ENCODE measurements around the gene TBC1D5.
"Not testable (repeated sequence)": the region's sequence is repeated elsewhere in the genome, so short reads cannot be mapped to it uniquely, and the experiment has no call there.

The TBC1D5 gene

DNA sequence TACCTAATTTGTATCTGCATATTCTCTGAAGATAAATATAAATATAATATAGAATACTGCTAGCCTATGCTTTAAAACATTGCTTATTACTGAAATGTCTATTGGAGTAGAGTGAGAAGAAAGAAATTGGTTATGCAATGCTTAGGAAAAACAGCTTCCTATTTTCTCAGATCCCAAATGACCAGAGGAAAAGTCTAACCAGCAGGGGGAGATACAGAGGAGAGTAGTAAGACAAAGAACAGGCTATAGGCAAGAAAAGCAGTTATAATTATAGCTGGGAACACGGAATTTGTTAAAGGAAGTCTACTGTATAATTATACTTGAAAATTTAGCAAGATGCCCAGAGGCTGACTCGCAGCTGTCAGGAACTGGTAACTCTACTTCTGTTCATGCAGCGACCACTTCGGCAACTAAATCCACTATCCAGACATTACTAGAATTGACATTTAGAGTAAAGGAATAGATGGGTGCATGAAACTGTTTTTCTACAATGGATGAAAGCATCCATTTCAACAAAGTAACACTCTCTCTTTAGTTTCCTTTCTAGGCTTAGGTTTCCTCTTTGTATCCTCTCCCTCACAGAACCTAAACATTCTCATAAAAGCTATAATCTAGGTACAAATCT lies 97.2 kb downstream of the TBC1D5 start:
- peak; percentile 46 to 53 for DNase-seq (ENCODE audit: low read depth in 2 of 2)

DNA sequence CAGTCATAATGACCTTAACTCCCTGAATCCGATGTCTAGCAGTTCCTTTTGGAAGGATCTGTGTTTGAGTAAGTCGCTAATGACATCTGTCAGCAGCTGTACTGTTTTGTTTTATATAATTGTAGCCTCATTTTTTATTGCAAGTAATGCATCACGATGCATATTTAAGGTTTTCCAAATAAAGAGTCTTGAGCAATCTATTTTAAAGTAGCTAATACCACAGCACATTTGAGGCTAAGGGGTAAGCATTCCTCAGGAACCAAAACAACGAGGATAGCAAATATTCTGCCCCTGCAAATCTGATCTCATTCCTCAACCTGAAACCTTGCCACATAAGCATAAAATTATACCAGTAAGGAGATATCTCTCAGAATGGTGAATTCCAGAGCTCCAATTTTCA lies 98.7 kb downstream of the TBC1D5 start:
- DNase-seq (ENCODE audit: low read depth in 2 of 2): peak; percentile 79 to 82

DNA sequence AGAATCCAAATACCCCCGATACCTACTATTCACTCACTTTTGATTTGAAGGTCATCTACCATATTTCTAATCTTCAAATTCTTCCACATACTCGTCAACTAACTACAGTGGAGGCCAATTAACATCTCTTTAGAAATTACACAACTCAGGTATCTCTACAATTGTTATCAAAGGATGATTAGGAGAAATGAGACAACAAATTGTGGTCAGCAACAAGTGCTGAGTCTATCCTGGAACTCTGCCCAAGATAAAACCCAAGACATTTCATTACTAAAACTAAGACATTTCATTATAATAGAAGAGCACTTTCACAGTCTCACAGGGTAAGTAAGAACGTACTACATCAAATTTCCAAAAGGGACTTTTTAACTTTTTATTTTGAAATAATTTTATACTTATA lies 100.0 kb downstream of the TBC1D5 start:
- no peak for DNase-seq (ENCODE audit: low read depth in 2 of 2)

DNA sequence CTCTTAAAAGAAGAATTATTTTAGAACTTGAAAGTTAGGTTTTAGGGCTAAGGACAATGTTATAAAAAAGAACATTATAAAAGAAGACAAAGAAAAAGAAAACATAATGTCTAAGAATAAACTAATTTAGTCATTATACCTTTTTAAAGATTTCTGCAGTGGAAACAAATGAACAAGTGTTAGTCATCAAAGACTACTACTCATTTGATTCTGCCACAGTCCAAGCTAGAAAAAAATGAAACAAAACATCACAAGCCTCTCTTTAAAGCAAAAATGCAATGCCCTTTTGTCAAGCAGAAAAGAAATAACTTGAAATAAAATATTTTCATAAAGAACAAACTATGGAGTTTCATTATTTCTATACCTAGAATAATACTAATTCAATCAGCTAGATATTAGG lies 102.0 kb downstream of the TBC1D5 start:
- DNase-seq (ENCODE audit: low read depth in 2 of 2): no peak

DNA sequence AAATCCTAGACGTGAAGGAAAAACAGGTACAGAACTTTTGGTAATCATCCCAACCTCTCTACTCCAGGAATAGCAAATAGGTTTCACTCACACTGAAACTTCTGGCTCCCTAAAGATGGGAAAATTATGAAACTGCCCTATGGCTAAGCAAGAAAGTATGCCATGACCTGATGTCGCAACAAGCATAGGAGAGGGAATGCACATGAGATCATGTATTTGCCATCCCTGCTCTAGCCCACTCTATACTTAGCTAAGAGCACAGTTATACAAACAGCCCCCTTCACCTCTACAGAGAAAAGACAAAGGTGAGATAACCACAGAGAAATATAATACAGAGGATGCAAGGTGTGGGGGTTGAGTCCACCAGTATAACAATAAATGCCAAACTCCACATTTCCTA lies 102.7 kb downstream of the TBC1D5 start:
- peak; percentile 77 to 78 for DNase-seq (ENCODE audit: low read depth in 2 of 2)

DNA sequence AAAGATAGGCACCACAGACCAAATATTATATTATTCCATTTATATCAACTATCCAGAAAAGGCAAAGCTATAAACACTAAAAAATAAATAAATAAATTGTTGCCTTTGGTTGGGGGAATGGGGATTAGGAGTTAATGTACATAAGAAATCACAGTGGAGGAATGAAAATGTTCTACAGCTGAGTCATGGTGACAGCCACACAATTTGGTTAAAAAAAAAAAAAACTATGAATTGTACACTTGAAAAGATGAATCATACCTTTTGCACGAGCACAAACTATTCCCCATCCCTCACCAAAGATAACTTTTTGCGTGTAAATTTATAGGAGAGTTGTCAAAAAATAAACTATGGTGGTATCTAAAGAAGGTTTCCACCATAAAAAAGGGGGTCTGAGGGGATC lies 103.2 kb downstream of the TBC1D5 start:
- DNase-seq (ENCODE audit: low read depth in 2 of 2): peak; percentile 53 to 61

DNA sequence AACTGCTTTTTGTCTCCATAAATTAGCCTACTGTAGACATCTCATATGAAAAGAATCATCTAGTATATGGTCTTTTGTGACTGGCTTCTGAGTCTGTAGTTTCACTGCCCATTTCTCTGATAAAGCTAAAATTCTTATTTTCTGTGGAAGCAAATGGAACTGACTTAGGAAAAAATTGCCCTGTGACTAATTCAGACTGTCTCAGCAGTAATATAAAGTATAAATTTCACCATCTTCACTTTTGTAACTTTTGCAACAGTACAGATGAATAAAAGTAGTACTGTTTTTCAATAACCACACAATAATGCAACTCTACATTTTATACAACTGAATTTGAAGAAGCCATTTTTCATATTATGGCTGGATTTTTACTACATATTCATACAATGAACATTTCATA lies 104.1 kb downstream of the TBC1D5 start:
- DNase-seq (ENCODE audit: low read depth in 2 of 2): no peak

DNA sequence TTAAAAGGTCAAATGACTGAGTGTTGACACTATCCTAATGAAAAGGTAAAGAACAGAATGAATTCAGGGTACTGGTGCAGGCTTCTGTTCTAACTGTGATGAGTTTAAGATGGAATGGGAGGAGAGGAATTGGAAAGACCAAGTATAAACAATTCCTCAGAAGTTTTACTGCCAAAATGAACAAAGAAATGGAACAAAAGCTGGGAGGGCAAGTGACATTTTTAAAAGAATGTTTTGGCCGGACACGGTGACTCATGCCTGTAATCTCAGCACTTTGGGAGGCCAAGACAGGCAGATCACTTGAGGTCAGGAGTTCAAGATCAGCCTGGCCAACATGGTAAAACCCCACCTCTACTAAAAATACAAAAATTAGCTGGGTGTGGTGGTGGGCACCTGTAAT lies 106.8 kb downstream of the TBC1D5 start:
- DNase-seq (ENCODE audit: low read depth in 2 of 2): not testable (repeated sequence)

DNA sequence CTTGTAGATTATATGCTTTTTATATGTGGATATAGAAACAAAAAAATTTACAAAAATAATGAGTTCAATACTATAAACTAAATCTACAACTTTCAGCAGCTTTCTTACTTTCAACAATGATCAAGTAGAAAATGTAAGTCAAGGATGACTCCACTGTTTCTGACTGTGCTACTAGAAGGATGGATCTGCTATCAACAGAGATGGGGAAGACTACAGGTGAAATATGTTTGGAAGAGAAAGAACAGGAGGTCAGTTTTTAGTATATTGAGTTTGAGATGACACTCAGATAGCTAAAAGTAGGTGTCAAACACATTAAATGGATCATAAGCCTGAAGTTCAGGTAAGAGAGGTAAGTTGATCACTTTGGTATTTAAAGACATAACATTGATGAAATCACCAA lies 107.5 kb downstream of the TBC1D5 start:
- no peak for DNase-seq (ENCODE audit: low read depth in 2 of 2)

DNA sequence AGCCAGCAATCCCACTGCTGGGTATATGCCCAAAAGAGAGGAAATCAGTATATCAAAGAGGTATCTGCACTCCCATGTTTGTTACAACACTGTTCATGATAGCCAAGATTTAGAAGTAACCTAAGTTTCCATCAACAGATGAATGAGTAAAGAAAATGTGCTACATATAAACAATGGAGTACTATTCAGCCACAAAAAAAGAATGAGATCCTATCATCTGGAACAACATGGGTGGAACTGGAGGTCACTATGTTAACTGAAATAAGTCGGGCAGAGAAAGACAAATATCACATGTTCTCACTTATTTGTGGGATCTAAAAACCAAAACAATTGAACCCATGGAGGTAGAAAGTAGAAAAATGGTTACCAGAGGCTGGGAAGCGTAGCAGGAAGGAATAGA lies 108.2 kb downstream of the TBC1D5 start:
- DNase-seq (ENCODE audit: low read depth in 2 of 2): no peak

DNA sequence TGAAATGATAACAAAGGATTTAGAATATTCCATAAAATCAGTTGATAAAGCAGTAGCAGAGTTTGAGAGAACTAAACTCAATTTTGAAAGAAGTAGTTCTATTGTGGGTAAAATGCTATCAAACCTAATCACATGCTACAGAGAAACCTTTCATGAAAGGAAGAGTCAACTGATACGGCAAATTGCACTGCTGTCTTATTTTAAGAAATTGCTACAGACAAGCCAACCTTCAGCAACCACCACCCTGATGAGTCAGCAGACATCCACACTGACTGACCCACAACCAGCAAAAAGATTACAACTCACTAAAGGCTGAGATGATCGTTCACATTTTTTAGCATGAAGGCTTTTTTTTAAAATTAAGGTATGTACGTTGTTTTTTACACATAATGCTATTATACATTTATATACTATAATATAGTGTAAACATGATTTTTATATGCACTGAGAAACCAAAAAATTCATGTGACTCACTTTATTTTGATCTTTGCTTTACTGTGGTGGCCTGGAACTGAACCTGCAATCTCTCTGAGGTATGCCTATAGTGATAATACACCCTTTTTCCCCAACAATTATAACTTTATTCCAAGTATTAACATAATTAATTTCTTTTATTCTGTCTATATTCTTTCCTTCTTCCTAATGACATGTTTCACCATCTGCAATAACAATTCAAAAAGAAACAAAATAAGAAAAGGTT lies 109.9 kb downstream of the TBC1D5 start:
- DNase-seq (ENCODE audit: low read depth in 2 of 2): no peak

DNA sequence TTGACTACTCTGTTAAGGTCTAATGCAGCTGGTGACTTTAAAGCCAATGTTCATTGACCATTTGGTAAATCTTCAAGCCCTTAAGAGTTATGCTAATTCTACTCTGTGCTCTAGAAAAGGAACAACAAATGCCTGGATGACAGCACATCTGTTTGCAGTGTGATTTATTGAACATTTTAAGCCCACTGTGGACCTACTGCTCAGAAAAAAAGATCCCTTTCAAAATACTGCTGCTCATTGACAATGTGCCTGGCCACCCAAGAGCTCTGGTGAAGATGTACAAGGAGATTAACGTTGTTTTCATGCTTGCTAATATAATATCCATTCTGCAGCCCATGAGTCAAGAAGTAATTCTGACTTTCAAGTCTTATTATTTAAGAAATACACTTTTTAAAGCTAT lies 110.8 kb downstream of the TBC1D5 start:
- DNase-seq (ENCODE audit: low read depth in 2 of 2): no peak

DNA sequence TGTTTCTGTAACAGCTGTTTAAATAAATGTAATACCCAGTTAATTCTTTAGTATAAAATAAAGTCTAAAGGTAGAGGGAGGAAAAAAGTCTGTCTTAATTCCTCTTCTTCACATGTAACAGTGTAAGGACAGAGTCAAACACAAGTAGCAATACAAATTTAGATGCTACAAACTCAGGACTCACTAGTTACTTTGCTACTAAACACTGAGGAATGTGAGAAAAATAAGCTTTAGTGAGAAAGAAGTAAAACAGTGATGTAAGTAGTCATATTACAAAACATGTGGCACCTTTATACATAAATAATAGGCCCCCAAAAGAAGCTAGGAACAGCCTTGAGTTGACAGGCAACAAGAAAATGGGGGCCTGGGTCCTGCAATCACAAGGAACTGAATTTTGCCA lies 113.0 kb downstream of the TBC1D5 start:
- DNase-seq (ENCODE audit: low read depth in 2 of 2): no peak

DNA sequence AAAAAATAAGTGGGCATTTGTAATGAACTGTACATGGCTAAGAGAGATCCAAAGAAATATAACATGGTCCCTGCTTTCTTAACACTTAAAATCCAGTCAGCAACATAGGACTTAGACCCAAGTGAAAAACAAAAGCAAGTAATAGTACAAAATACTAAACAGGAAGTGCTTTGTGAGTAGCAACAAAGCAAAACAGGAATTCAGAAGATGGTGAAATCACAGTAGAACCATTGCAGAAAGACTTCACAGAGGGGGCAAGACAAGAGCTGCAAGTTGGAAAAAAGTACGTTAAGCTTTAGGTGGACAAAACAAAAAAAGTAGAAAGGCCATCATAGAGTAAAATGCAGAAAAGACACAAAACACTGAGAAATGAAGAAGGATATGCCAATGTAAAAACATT lies 116.0 kb downstream of the TBC1D5 start:
- DNase-seq (ENCODE audit: low read depth in 2 of 2): no peak

DNA sequence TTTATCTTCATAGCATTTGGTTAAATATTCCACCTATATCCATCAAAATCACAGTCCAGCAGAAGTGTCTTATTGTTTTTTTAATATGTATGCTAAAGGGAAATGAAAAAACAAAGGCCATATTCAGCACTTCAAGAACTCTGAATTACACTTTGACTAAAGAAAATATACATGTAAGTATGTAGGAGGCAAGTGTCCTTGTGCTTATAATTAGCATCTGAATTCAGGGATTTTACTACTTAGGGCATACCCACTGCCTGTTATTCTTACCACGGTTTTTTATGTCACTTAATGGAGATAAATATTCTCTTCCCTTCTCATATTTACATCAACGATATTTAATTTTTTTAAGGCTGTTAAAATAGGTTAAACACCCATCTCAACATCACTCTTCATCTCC lies 117.3 kb downstream of the TBC1D5 start:
- DNase-seq (ENCODE audit: low read depth in 2 of 2): no peak

DNA sequence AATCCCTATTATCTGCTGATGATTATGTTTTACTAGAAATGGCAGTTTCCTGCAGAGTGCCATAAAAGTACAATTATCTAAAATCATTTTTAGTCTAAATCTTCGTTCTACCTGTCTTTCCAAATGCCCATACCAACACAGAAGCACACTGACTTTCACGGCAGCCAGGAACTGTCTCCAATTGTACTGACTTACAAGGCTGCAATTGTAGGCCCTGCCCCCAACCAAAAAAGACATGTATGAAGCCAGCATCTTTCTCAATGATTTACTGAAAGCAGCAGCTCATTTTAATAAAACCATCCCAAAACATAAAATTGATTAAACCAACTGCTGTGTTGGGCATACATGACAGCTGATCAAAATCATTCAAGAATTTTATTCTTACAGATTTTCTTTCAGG lies 119.0 kb downstream of the TBC1D5 start:
- no peak for DNase-seq (ENCODE audit: low read depth in 2 of 2)

DNA sequence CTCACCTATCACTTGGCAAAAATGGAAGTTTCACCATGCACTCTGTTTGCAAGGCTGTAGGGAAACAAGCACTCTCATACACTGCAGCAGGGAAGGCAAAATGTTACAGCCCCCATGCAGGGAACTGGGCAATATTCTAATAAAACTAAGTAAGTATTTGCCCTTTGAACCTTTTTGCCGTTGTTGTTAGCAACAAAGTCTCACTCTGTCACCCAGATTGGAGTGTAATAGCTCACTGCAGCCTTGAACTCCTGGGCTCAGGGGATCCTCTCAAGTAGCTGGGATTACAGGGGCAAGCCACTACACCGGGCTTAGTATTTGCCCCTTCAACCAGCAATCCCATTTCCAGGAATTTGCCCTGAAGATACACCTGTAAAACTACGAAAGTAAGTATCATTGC lies 122.5 kb downstream of the TBC1D5 start:
- no peak for DNase-seq (ENCODE audit: low read depth in 2 of 2)

DNA sequence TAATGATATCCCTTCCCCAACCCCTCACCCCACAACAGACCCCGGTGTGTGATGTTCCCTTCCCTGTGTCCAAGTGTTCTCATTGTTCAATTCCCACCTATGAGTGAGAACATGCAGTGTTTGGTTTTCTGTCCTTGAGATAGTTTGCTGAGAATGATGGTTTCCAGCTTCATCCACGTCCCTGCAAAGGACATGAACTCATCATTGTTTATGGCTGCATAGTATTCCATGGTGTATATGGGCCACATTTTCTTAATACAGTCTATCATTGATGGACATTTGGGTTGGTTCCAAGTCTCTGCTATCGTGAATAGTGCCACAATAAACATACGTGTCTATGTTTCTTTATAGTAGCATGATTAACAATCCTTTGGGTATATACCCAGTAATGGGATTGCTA lies 129.4 kb downstream of the TBC1D5 start:
- not testable (repeated sequence) for DNase-seq (ENCODE audit: low read depth in 2 of 2)

DNA sequence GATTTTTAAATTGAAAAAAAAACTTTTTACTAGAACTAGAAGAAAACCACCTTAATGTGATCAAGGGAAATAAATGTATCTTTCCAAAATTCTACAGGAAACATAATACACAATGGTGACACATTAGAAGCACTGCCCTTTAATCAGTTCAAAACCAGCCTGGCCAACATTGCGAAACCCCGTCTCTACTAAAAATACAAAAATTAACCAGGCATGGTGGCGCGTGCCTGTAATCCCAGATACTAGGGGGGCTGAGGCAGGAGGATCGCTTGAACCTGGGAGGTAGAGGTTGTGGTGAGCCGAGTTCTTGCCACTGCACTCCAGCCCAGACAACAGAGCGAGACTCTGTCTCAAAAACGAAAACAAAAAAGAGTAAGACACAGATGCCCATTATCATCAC lies 134.5 kb downstream of the TBC1D5 start:
- DNase-seq (ENCODE audit: low read depth in 2 of 2): no peak

DNA sequence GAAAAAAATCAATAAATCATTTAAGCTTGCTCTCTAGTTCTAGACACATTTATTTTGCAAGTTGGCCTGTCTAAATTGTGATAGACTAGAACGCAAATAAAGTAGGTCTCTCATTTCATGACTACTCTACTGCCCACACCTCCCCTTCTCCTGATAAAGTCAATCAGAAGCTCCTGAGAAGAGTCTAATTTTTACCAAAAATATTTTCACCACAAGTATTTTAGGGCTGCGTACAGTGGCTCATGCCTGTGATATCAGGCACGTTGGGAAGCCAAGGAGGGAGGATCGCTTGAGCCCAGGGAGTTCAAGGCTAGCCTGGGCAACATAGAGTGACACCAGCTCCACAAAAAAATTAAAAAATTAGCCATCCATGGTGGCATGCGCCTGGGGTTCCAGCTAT lies 136.5 kb downstream of the TBC1D5 start:
- no peak for DNase-seq (ENCODE audit: low read depth in 2 of 2)

DNA sequence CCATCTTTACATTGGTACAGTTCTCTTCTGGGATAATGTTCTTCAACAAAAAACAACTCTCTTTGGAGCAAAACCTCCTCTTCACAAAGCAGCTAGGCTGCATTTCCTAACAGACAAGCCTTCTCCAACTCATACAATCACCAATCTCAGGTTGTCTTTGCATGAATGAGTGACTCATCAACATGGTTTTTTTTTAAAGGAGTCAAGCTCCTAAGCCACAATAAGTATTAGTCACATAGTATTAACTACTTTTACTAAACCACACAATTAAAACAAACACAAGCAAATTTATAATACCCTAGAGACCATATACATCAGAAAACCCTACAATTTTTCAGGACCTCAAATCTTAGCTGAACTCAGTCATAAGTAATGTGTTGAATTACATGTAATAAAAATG lies 137.4 kb downstream of the TBC1D5 start:
- DNase-seq (ENCODE audit: low read depth in 2 of 2): peak; percentile 67 to 73

DNA sequence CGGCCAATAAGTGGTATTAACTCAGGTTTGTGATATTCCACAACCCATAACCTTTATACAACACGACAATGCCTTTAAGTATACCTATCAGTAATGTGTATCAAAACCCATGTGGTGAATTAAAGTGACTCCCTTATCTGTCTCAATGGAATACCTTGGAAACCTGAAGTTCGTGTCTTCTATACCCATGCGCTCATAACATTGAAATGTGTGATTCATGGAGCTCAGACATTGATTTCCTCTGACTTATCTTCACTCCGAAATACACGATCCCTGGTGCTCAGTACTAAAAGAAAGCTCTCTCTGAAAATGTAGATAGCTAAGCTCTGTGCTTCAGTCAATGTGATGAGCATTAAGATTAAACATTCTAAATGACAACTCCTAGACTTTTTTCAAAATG lies 140.3 kb downstream of the TBC1D5 start:
- no peak for DNase-seq (ENCODE audit: low read depth in 2 of 2)

DNA sequence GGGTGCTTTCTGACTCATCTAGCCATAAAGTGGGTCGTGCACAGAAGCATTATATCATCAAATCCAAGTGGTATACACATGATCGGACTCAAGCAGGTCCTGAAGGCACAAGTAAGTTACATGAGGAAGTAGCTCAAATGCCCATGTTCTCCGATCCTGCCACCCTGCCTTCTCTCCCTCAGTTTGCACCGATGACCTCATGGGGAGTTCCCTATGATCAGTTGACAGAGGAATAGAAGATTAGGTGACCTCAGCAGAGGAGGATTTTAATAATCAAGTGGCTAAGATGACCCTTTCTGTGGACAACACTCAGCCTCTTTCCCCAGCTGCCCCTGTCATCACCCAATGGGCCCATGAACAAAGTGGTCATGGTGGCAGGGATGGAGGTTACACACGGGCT lies 149.5 kb downstream of the TBC1D5 start:
- DNase-seq (ENCODE audit: low read depth in 2 of 2): no peak

DNA sequence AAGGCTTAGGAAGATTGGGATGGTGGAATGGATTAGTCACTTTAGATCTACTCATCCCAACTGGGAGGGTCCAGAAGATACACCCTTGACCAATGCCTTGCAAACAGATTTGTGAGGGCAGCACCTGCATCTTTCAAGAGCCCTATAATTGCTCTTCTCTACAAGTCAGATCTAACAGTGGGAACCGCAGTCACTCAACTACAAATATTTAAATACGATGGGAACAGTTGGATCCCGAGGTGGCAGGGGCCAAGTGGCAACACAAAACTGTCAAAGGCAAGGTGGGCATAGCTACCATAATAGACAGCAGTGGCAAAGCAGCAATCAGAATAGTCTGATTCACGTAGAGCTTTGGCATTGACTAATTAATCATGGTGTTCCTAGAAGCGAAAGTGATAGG lies 152.0 kb downstream of the TBC1D5 start:
- no peak for DNase-seq (ENCODE audit: low read depth in 2 of 2)

Measured in fibroblast of skin of left biceps (primary cell).